Liver (tissue), 9 donors: ENCODE data around the gene UMODL1. TPM values are rescaled to one million over a fixed set of nuclear protein-coding genes. Genes with fewer than 3 reads are reported as not detected.
A peak's percentile ranks its signal among the peaks of the same experiment; 100 is the strongest.

Source experiments
- DNase-seq: peaks from one replicate; pipeline ENCODE4 v3.0.0-alpha.2; 2017; ENCODE audit warnings: low spot score
- H3K27ac ChIP-seq, 2 donors: one replicate each; pipeline ENCODE4 v1.7.0; 2013; ENCODE audit warnings: inconsistent platforms in 2 of 2, low read length in 2 of 2, control low read depth in 1 of 2, low read depth in 1 of 2, mild to moderate bottlenecking in 1 of 2
- H3K27me3 ChIP-seq, 4 donors: one replicate each; pipeline versions ENCODE4 v1.6.1 to v1.7.0; 2013; ENCODE audit warnings: low read length in 3 of 4, inconsistent platforms in 1 of 4, mild to moderate bottlenecking in 1 of 4, moderate library complexity in 1 of 4; ENCODE audit not compliant: control insufficient read depth in 4 of 4, insufficient read depth in 4 of 4
- H3K36me3 ChIP-seq, 4 donors: one replicate each; pipeline versions ENCODE4 v1.6.1 to v1.7.0; 2013; ENCODE audit warnings: low read length in 3 of 4, mild to moderate bottlenecking in 3 of 4, low read depth in 1 of 4, moderate library complexity in 1 of 4; ENCODE audit not compliant: control insufficient read depth in 4 of 4, insufficient read depth in 3 of 4
- H3K4me1 ChIP-seq, 4 donors: one replicate each; pipeline versions ENCODE4 v1.6.1 to v1.7.0; 2013; ENCODE audit warnings: low read length in 3 of 4, mild to moderate bottlenecking in 3 of 4, moderate library complexity in 1 of 4; ENCODE audit not compliant: control insufficient read depth in 4 of 4, insufficient read depth in 4 of 4
- H3K4me3 ChIP-seq, 3 donors: one replicate each; pipeline versions ENCODE4 v1.6.1 to v1.7.0; 2013; ENCODE audit warnings: low read length in 3 of 3, control low read depth in 1 of 3, low read depth in 1 of 3, mild to moderate bottlenecking in 1 of 3
- H3K9ac ChIP-seq, 2 donors: one replicate each; pipeline ENCODE4 v1.7.0; 2013; ENCODE audit warnings: low read length in 2 of 2, mild to moderate bottlenecking in 2 of 2, moderate library complexity in 2 of 2, control low read depth in 1 of 2, low read depth in 1 of 2
- H3K9me3 ChIP-seq, 4 donors: one replicate each; pipeline versions ENCODE4 v1.6.1 to v1.7.0; 2013; ENCODE audit warnings: low read length in 3 of 4; ENCODE audit not compliant: control insufficient read depth in 4 of 4
- EGR1 ChIP-seq, 2 donors: IDR thresholded peaks; 2 replicates each; pipeline ENCODE4 v1.6.1; 2016 to 2018; ENCODE audit warnings: antibody characterized with exemption in 2 of 2, low read depth in 2 of 2
- FOXA1 ChIP-seq: IDR thresholded peaks from 2 replicates; pipeline ENCODE4 v1.6.1; 2016; ENCODE audit warnings: antibody characterized with exemption
- FOXA2 ChIP-seq: IDR thresholded peaks from 2 replicates; pipeline ENCODE4 v1.6.1; 2016; ENCODE audit warnings: antibody characterized with exemption
- GABPA ChIP-seq, 2 donors: IDR thresholded peaks in 1 of 2; conservative IDR thresholded peaks in 1 of 2; 2 replicates each; pipeline ENCODE4 v1.6.1; 2016; ENCODE audit warnings: antibody characterized with exemption in 2 of 2, mild to moderate bottlenecking in 1 of 2, moderate library complexity in 1 of 2
- HNF4A ChIP-seq, 2 donors: conservative IDR thresholded peaks; 2 replicates each; pipeline ENCODE4 v1.6.1; 2016; ENCODE audit warnings: antibody characterized with exemption in 2 of 2, mild to moderate bottlenecking in 2 of 2
- HNF4G ChIP-seq: IDR thresholded peaks from 2 replicates; pipeline ENCODE4 v1.6.1; 2016; ENCODE audit warnings: antibody characterized with exemption
- JUND ChIP-seq, 2 donors: IDR thresholded peaks; 2 replicates each; pipeline ENCODE4 v1.6.1; 2016; ENCODE audit warnings: antibody characterized with exemption in 2 of 2
- NR2F2 ChIP-seq: IDR thresholded peaks from 2 replicates; pipeline ENCODE4 v1.6.1; 2016; ENCODE audit warnings: antibody characterized with exemption
- RXRA ChIP-seq, 2 donors: IDR thresholded peaks; 2 replicates each; pipeline ENCODE4 v1.6.1; 2017 to 2018; ENCODE audit warnings: antibody characterized with exemption in 2 of 2, mild to moderate bottlenecking in 1 of 2
- SP1 ChIP-seq: IDR thresholded peaks from 2 replicates; pipeline ENCODE4 v1.6.1; 2018; ENCODE audit warnings: antibody characterized with exemption, mild to moderate bottlenecking
- TAF1 ChIP-seq: conservative IDR thresholded peaks from 2 replicates; pipeline ENCODE4 v1.6.1; 2016; ENCODE audit warnings: antibody characterized with exemption, mild to moderate bottlenecking
- YY1 ChIP-seq: IDR thresholded peaks from 2 replicates; pipeline ENCODE4 v1.6.1; 2016; ENCODE audit warnings: antibody characterized with exemption, mild to moderate bottlenecking
- WGBS: extraction: QIAGEN DNeasy Blood & Tissue Kit; methylation state at CpG from one replicate; pipeline ENCODE4 v1.1.7; 2013; 5-methylcytosine and 5-hydroxymethylcytosine counted together
- polyA plus RNA-seq, 2 donors: library from polyadenylated mRNA; stranded (reverse) in 1 of 2; unstranded in 1 of 2; fragments of 200-250 nt in 1 of 2; fragments of >200 nt in 1 of 2; fragmentation: Nextera tagmentation in 1 of 2; extraction: Ambion mirVana in 1 of 2; gene quantifications; one replicate each; pipeline versions ENCODE4 v1.2.1 to v1.2.3, GENCODE V29; 2013 to 2015
- total RNA-seq, 2 donors: library from RNA; depleted of rRNA; stranded (reverse); fragments of >200 nt; gene quantifications; one replicate each; pipeline ENCODE4 v1.2.3, GENCODE V29; 2014
- TF ChIP-seq, protein P1 (sequence below): fragments of 150-350 bp; IDR thresholded peaks from 2 replicates; pipeline ENCODE4 v1.5.1; 2017; ENCODE audit warnings: improper control_type of control experiment, low read depth, low read length; ENCODE audit not compliant: missing input control
- TF ChIP-seq, protein P2 (sequence below): IDR thresholded peaks from 2 replicates; pipeline ENCODE4 v1.6.1; 2016; ENCODE audit warnings: antibody characterized with exemption
- donor health status: healthy.
- donor health status: healthy.
- donor health status: healthy.
- donor health status: healthy.
- donor health status: healthy.

Gene UMODL1
- total and polyA plus RNA-seq, 4 donors = 0.08 to 0.14 (median 0.08) TPM; not detected in 1

DNA sequence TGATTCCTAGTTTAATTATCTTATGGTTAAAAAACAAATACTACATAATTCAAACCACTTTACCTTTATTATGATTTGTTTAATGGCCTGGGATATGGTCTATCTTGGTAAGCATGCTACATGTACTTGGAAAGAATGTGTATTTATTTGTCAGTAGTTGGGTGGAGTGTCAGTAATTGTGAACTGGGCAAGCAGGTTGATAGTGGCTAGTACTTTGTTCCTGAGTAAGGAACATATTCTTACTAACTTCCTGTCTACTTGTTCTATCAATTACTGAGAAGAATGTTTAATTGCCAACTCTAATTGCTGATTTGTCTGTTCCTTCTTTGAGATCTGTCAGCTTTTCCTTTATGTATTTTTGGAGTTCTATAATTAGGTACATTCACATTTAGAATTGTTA, 98.6 kb downstream of the UMODL1 start (continued):
- TF ChIP-seq, protein P1, sequence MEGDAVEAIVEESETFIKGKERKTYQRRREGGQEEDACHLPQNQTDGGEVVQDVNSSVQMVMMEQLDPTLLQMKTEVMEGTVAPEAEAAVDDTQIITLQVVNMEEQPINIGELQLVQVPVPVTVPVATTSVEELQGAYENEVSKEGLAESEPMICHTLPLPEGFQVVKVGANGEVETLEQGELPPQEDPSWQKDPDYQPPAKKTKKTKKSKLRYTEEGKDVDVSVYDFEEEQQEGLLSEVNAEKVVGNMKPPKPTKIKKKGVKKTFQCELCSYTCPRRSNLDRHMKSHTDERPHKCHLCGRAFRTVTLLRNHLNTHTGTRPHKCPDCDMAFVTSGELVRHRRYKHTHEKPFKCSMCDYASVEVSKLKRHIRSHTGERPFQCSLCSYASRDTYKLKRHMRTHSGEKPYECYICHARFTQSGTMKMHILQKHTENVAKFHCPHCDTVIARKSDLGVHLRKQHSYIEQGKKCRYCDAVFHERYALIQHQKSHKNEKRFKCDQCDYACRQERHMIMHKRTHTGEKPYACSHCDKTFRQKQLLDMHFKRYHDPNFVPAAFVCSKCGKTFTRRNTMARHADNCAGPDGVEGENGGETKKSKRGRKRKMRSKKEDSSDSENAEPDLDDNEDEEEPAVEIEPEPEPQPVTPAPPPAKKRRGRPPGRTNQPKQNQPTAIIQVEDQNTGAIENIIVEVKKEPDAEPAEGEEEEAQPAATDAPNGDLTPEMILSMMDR = no peak
- no peak for TF ChIP-seq JUND (IDR thresholded peaks at IDR 0.05)

DNA sequence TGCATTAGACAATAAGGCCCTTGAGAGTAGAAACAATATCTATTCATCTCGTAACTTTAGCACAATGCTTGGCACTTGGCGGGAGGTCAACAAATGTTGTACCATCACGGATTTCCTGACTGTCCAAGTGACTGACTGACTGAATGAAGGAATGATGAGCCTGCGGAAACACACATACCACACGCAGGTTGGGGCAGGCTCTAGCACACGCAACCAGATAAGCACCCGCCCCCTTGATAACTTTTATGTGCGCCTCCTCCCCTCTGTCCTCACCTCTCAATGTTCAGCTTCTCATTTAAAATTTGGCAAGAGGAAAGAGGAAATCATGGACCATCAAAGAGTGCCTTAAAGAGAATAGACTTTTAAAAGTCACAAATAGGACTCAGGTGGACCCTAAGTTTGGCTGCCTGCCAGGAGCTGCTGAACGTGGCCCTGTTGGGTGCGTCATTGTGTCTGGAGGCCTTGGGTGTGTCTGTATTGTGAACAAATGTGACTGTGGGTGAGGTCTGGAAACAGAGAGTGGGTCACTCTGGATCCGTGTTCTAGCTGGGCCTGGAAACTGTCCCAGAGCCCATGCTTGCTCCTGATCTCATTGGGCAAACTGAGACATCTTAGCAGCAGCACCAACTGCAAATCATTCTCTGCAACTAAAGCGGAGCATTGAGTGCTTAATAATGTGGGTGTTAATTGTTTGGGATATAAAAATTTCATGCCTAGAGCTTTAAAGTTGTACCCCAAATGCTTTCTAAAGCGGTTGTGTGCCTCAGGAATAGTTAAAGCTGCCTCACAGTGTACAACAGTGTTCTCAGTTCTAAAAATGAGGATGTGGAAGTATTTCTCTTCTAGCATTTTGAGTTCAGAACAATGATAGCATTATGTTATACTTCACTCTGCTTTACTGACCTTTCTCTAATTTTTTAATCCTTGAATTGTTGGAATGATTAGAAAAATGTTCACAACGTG, 100.3 kb downstream of the UMODL1 start:
- Histone ChIP-seq H3K9me3 (no peaks in the 10 kb centered on the region), H3K27me3 (peaks cover 0 to 2% (median 0%) of the 10 kb centered on the region in 4 donors), H3K36me3 (no peaks in the 10 kb centered on the region), H3K9ac (no peak overlapping the region), H3K4me1 (no peaks in the 10 kb centered on the region), H3K27ac (no peak overlapping the region), H3K4me3 (no peak overlapping the region)
- 76% methylated on average over 14 of the region's 14 CpGs for WGBS
- TF ChIP-seq, protein P2, sequence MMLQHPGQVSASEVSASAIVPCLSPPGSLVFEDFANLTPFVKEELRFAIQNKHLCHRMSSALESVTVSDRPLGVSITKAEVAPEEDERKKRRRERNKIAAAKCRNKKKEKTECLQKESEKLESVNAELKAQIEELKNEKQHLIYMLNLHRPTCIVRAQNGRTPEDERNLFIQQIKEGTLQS = no peak
- peak; percentile 30 for DNase-seq

DNA sequence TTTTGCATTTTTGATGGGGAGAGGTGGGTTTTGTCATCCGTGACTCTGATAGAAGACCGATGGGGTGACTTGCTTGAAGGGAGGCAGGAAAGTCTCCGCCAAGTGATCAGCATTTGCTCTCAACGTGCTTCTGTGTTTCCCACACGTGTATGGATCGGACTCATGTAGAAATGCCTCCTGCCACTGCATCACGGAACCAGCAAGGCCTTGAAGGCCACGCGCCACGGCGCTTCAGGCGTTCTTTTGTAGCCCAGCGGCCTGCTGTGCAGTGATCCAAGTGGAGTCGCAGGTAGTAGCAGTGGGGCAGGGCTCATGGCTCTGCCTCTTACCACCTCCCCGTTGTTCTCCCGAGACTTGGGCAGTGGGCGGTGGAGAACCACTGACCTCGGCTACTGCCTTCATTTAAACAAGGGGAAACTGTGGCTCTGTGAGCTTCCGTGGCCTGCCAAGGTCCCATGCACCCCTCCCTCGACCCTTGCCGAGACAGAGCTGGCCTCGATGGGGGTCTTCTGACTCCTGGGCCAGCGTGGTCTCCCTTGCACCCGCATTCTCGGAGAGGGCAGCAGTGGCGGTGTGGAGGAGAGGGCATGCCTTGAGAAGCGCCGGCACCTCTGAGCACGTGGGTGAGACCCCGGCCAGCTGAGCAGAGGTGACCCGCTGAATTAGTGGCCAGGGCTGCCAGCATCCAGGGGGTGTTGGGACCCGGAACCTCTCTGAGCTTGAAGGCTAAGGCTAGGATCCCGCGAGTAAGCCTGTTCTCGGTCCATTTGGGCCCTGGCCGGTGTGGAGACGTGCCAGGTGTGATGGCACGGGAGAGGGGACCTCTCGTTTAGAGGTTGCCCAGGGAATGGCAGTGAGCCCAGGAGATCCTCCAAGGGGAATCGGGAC, 101.7 kb downstream of the UMODL1 start:
- TF ChIP-seq NR2F2 = no peak
- TF ChIP-seq GABPA (IDR thresholded peaks at IDR 0.05 in 1 of 2, conservative IDR thresholded peaks at IDR 0.05 in 1 of 2) = no peak
- TF ChIP-seq EGR1 (IDR thresholded peaks at IDR 0.05; ENCODE audit: low read depth in 2 of 2) = no peak
- TF ChIP-seq HNF4A (conservative IDR thresholded peaks at IDR 0.05) = no peak
- TF ChIP-seq, protein P1 = no peak
- TF ChIP-seq YY1 = no peak
- TF ChIP-seq SP1 = no peak
- TF ChIP-seq, protein P2 = no peak
- no peak for TF ChIP-seq HNF4G
- no peak for TF ChIP-seq FOXA2
- TF ChIP-seq TAF1 = no peak
- no peak for TF ChIP-seq RXRA (IDR thresholded peaks at IDR 0.05)
- no peak for TF ChIP-seq FOXA1
- TF ChIP-seq JUND (IDR thresholded peaks at IDR 0.05) = no peak
- Histone ChIP-seq H3K27me3 (peaks cover 0 to 2% (median 0%) of the 10 kb centered on the region in 4 donors), H3K9ac (no peak overlapping the region), H3K4me3 (no peak overlapping the region), H3K9me3 (no peaks in the 10 kb centered on the region), H3K4me1 (no peaks in the 10 kb centered on the region), H3K36me3 (no peaks in the 10 kb centered on the region), H3K27ac (no peak overlapping the region)
- WGBS = 89% methylated on average over 40 of the region's 40 CpGs
- no peak for DNase-seq
